Fibroblast of mammary gland (primary cell): ENCODE results near the gene ABCG1.

Experiments used
- DNase-seq: peaks from one replicate; pipeline ENCODE4 v3.0.0-alpha.2; 2010; ENCODE audit warnings: low read depth
- H3K4me3 ChIP-seq: 2 replicates; pipeline ENCODE4 v1.5.1; 2011; ENCODE audit warnings: low read depth, mild to moderate bottlenecking, low read length, moderate library complexity; ENCODE audit not compliant: control insufficient read depth
- CTCF ChIP-seq: conservative IDR thresholded peaks from 2 replicates; pipeline ENCODE4 v1.5.1; 2011; ENCODE audit warnings: low read depth, low read length, inconsistent platforms; ENCODE audit not compliant: control insufficient read depth, insufficient read depth

Gene ABCG1

DNA sequence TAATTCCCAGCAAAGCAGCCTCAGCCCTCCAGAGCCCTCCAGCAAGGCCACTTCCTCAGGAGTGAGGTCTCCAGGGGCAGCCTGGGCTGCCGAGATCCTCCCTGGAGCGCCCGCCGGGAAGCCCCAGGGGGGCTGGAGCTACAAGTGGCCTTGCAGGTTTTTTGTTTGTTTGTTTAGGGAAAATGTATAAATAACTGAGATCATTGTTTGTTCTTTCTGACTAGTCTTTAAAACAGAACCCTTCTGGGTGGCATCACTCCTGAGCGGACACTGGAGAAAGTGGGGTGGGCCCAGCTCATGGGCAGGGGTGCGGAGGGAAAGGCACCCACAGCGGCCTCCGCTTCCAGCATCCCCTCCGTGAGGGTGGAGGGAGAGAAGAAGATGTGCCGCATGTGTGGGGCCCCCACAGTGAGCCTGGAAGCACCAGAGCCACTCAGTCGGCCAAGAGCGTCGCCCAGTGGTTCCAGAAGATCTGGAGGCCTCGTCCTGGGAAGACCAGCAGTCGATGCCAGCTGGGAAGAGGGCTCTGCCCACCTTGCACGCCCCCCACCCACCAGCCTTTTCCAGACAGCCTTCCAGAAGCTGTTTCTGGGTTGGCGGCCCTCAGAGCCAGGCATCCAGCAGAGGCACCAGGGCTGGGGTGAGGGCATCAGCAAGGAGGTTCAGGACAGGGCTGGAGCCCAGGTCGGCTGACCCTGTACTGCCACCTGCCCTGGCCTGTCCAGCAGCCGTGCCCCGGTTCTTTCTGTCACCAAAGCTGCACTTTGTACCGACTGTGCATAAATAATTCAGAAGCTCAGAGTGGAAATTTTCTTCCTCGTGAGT, 61.6 kb downstream of the ABCG1 start:
- TF ChIP-seq CTCF = no peak
- H3K4me3 ChIP-seq = no peak overlapping the region
- DNase-seq = no peak

DNA sequence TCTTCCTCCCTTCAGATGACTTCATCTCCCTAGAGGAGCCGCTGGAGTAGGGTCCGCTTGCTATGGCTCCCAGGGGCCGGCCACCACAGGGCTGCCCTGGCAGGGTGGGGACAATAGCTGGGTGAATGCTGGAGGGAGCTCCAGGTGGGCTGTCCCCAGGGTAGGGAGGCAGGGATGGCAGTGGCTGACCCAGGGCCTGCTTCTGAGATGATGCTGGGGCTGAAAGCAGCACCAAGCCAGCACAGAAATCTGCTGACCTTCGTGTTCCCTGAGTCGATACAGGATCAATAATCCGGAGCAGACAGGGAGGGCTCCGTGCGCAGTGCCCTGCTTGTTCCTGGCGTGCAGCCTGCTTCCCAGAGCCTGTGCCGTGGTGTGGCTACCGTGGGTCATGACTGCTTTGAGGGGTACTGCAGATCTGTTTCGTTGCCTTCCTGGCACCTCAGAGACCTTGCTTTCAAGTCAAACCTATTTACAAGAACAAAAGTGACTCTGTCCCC, 62.3 kb downstream of the ABCG1 start:
- no peak for TF ChIP-seq CTCF
- no peak overlapping the region for H3K4me3 ChIP-seq
- no peak for DNase-seq

DNA sequence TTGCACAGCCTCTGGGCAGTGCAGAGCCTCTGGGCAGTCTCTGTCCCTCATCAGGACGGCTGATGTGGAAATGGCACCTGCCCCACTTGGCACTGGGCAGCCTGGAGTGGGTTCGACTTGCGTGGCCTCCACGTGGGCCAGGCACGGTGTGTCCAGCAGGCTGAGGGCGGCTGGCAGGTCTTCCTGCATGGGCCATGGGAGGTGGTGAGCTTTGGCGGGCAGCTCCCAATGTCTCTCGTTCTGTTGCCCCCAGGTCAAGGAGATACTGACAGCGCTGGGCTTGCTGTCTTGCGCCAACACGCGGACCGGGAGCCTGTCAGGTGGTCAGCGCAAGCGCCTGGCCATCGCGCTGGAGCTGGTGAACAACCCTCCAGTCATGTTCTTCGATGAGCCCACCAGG, 63.1 kb downstream of the ABCG1 start:
- no peak for DNase-seq
- TF ChIP-seq CTCF = no peak
- no peak overlapping the region for H3K4me3 ChIP-seq

- no peak for TF ChIP-seq CTCF
- DNase-seq = no peak
These were observed 63.8 kb downstream of the ABCG1 start for GRCh38 chr21:42282715-42283114.

DNA sequence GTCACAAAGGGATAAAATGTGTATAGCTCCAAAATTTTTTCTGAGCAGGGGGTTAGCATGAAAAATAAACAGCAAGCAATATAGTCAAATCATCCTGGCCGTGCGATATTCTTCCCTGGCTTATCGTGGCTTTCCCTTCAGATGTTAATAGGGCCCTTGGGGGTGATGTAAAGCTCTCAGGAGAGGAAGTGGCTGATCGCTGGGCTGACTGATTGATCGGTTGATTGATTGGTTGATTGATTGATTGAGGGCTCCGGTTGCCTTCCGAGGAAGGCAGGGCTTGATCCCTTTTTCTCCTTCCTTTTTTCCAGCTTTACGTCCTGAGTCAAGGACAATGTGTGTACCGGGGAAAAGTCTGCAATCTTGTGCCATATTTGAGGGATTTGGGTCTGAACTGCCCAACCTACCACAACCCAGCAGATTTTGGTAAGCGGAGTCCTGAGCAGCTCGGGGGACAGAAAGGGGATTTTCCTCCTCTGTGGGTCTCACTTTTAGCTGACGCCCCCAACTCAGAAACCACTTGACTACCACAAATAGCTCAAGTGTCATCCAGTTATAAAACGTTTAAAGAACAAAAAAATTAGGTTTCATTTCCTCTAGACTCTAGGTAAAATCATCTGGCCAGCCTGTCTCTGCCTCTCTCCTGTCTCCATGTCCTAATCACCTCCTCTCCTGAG, 66.8 kb downstream of the ABCG1 start:
- DNase-seq = no peak
- TF ChIP-seq CTCF = no peak
- H3K4me3 ChIP-seq = no peak overlapping the region

More at GRCh38 chr21:42282715-42283114, 63.8 kb downstream of the ABCG1 start:
- H3K4me3 ChIP-seq = no peak overlapping the region

GRCh38 chr21:42286416-42286815, 67.5 kb downstream of the ABCG1 start:
- H3K4me3 ChIP-seq = no peak overlapping the region
- TF ChIP-seq CTCF = no peak
- no peak for DNase-seq
